Measurements from ENCODE around the gene C5orf47. TPM values are rescaled to one million over a fixed set of nuclear protein-coding genes. Genes with fewer than 3 reads are reported as not detected.
A peak's percentile ranks its signal among the peaks of the same experiment; 100 is the strongest.

Gene C5orf47
- total RNA-seq, 2 experiments from 2014 or later = not detected

DNA sequence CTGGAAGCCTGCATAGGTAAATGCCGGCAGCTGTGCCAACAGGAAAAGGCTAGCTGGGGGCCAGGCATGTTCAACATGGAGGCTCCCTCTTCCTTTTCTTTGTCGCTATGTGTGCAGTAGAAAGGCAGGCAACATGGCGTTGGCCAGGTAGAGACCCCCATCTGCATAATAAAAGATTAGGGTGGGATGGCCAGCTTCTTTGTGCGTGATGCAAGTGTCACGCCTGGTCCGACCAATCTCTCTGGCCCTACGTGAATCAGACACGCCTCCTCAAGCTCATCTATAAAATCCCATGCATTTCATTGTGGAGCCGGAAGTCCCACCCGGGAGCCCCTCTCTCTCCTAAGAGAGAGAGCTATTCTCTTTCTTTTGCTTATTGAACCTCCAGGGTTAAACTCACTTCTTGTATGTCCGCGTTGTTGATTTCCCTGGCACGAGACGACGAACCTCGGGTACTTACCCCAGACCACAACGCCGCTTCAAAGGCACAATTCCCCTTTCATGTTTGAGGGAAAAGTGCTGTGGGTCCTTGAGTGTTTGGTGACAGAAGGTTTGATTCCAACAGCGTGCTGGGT is 25.0 kb upstream of the C5orf47 start:
- H3K4me1 Mint-ChIP-seq = peaks cover 17% of the 10 kb centered on the region
- DNase-seq = no peak
- peaks cover 5% of the 10 kb centered on the region for H3K36me3 Mint-ChIP-seq

DNA sequence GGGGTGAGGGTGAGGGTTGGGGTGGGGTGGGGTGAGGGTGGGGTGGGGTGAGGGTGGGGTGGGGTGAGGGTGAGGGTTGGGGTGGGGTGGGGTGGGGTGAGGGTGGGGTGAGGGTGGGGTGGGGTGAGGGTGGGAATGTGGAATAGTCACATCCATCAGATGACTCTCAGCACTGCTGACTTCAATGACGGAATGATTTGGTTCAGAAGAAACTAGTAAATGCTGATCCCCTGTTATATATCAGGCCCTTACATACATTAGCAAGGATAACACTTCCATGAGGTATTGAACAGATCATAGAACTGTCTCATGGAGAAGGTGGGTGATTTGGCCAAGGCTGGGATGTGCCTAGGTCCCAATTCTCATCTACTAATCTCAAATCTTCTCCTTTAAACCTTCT is 24.5 kb upstream of the C5orf47 start:
- H3K27me3 Mint-ChIP-seq = no peaks in the 10 kb centered on the region
- H3K9me3 Mint-ChIP-seq = no peaks in the 10 kb centered on the region
- peaks cover 17% of the 10 kb centered on the region for H3K4me1 Mint-ChIP-seq
- peaks cover 5% of the 10 kb centered on the region for H3K36me3 Mint-ChIP-seq
- H3K27ac Mint-ChIP-seq = no peak overlapping the region
- DNase-seq = no peak
- H3K4me3 Mint-ChIP-seq = no peak overlapping the region

More for the DNA sequence above, 25.0 kb upstream of the C5orf47 start:
- H3K9me3 Mint-ChIP-seq = no peaks in the 10 kb centered on the region
- H3K27ac Mint-ChIP-seq = no peak overlapping the region
- H3K27me3 Mint-ChIP-seq = no peaks in the 10 kb centered on the region
- H3K4me3 Mint-ChIP-seq = no peak overlapping the region

DNA sequence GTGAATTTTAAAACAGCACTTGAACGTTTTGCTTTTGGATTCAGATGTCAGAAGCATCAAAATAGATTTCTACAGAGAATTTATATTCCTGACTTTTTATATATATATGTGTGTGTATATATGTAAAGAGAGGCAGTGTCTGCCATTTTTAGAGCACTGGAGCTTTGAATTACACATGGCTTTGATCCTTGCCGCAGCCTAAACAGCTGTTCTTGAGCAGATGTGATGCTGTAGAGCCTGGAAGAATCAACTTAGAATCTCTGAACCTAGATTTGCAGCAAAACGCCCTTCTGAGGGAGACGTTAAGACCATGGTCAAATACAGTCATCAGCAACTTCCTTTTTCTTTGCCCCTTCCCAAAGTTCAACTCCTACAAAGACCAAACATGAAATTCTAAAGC is 21.7 kb upstream of the C5orf47 start:
- Mint-ChIP-seq H3K27me3 (peaks cover 4% of the 10 kb centered on the region), H3K4me1 (peaks cover 17% of the 10 kb centered on the region), H3K4me3 (no peak overlapping the region), H3K27ac (no peak overlapping the region), H3K36me3 (peaks cover 5% of the 10 kb centered on the region), H3K9me3 (no peaks in the 10 kb centered on the region)
- DNase-seq = no peak

DNA sequence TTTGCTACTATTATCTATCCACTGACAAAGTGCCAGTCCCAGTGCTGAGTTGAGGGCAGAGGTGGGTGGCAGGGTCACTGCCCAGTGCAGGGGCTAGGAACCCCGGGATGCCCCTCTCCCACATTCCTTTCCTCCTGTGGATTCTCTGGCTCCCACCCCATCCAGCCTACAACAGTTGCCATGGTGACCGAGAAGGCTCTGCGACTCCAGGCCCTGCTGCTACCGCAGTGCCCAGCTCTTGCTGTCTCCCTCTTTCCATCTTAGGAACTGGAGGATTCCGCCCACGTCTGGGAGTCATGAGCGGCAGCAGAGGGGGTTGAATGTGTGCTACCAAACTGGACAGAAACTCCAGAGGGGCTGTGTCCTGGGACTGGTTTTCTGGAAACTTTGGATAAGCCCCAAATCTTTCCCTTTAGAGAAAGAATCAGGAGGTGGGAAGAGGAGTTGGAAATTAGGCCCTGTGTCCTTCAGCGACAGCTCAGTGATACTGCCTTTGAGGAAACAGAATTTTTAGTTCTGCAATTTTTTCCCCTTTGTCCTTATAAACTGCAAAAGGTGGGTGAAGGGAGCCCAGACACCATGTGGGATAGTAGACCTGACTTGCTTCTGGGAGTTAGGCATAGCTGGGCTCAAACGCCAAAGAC is 20.7 kb upstream of the C5orf47 start:
- no peaks in the 10 kb centered on the region for H3K36me3 Mint-ChIP-seq
- peaks cover 4% of the 10 kb centered on the region for H3K27me3 Mint-ChIP-seq
- no peak overlapping the region for H3K27ac Mint-ChIP-seq
- DNase-seq = no peak
- H3K4me1 Mint-ChIP-seq = peaks cover 13% of the 10 kb centered on the region
- no peaks in the 10 kb centered on the region for H3K9me3 Mint-ChIP-seq
- no peak overlapping the region for H3K4me3 Mint-ChIP-seq

DNA sequence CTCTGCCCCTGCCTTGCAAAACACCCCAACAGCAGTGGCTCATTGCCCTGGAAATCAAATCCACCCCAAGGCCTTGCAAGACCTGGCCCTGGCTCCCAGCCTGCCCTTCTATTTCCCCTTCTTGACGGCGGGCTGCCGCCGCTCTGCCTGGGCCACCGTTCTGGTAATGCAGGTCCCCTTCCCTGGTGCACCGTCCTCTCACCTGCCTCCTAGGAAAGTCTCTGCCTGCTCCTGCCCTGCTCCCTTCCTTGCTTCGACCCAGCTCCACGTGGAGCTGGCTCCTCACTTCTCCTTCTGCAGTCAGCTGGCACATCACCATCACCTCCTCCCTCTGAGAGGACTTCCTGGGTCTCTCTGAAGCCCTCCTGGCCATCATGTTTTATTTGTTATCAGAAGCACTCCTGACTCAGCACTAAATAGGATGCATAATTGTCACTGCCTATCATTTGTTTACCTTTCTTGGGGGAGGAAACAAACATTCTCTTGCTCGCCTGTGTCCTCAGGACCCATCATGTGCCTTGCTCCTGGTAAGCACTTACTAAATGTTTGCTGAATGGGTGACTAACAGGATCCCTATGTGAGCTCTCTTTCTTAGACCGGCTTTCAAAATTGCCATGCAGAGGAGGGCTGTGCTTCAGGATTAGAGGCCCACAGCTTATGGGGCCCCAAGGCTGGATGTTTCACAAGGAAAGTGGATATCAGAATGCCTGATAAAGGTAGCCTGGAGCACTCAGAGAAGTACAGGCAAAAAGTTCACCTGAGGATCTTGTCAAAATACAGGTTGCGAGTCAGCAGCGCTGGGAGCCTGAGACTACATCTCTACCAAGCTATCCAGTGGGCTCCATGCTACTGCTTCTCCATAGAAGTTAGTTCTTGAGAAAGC is 19.6 kb upstream of the C5orf47 start:
- Mint-ChIP-seq H3K4me1 (peaks cover 12% of the 10 kb centered on the region), H3K9me3 (no peaks in the 10 kb centered on the region), H3K27ac (no peak overlapping the region), H3K4me3 (no peak overlapping the region), H3K36me3 (no peaks in the 10 kb centered on the region), H3K27me3 (peaks cover 8% of the 10 kb centered on the region)
- no peak for DNase-seq

DNA sequence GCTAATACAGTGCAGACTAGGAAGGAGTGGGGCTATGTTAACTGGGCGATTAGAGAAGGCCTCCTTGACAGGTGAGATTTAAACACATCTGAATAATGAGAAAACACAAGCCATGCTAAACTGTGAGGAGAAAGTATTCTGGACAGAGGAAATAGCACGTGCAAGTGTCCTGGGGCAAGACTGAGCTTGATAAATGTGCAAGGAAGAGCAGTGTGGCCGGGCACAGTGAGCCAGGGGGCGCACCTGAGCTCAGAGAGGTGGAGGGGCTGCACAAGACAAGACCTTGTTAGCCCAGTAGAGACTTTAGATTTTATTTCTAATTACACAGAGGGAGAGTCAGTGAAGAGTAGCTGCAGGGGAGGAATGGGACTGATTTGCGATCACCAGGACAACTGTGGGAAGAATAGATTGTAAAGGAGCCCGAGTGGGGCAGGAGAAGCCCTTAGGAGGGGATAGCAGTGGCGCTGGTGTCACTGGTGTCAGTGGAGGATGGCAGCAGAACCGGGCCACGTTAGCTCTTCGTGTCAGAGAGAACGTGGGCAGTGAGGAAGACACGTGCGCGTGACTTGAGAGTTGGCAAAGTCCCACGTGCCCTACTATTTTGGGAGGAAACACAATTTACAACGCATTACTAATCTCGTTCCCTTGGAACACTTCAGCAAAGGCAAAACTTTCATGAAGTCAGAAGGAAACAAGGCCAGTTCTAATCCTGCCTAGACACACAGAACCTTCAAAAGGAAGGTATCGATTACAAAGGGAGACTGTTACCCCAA is 17.9 kb upstream of the C5orf47 start:
- no peak overlapping the region for H3K4me3 Mint-ChIP-seq
- no peak overlapping the region for H3K27ac Mint-ChIP-seq
- no peaks in the 10 kb centered on the region for H3K36me3 Mint-ChIP-seq
- no peaks in the 10 kb centered on the region for H3K9me3 Mint-ChIP-seq
- no peak for DNase-seq
- peaks cover 8% of the 10 kb centered on the region for H3K27me3 Mint-ChIP-seq
- peaks cover 7% of the 10 kb centered on the region for H3K4me1 Mint-ChIP-seq

DNA sequence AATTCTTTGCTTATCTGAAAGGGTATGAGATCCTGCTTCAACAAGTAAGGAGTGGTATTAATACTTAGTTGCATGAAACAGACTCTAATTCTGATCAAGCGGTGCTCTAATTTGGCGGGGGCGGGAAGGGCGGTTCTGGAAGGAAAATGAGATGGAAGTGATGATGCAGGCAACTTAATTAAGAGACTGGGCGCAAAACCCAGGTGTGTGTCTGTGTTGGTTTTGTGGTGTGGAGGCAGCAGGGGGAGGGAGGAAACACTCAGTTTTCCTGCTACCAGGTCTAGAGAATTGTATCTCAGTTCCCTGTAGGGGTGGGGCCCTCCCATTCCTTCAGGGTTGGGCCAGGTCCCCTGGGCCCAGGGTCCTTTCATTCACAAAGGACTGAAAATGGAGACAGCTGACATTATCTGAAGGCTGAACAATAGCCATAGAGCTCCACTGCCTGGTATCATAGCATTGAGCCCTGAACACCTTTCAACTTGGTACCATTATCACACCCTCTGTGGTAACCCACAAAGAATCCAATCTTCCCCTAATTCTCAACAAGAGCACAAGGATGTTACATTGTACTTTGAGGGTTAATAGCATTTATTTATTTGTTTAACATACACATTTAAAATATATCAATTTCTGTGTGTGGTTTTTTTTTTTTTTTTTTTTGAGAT is 17.2 kb upstream of the C5orf47 start:
- no peaks in the 10 kb centered on the region for H3K36me3 Mint-ChIP-seq
- no peak overlapping the region for H3K4me3 Mint-ChIP-seq
- DNase-seq = no peak
- H3K27me3 Mint-ChIP-seq = peaks cover 8% of the 10 kb centered on the region
- peaks cover 7% of the 10 kb centered on the region for H3K4me1 Mint-ChIP-seq
- H3K9me3 Mint-ChIP-seq = no peaks in the 10 kb centered on the region
- no peak overlapping the region for H3K27ac Mint-ChIP-seq

DNA sequence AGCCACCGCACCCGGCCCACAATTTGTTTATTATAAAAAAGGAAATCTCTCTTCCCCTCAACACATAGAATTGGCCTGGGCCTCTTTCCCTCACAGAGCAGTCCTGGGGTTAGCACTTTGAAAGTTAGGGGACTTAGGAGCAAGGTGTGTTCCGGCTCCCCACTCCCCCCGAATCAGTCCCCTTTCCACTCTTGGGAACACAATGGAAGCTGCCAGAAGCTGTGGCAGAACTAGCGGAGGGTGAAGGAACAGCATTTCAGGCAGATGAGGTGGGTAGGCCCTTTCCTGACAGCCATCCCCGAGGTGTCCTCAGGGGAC is 16.4 kb upstream of the C5orf47 start:
- peaks cover 12% of the 10 kb centered on the region for H3K27me3 Mint-ChIP-seq
- no peak overlapping the region for H3K27ac Mint-ChIP-seq
- no peak overlapping the region for H3K4me3 Mint-ChIP-seq
- DNase-seq = no peak
- no peaks in the 10 kb centered on the region for H3K9me3 Mint-ChIP-seq
- H3K4me1 Mint-ChIP-seq = peaks cover 7% of the 10 kb centered on the region
- no peaks in the 10 kb centered on the region for H3K36me3 Mint-ChIP-seq

DNA sequence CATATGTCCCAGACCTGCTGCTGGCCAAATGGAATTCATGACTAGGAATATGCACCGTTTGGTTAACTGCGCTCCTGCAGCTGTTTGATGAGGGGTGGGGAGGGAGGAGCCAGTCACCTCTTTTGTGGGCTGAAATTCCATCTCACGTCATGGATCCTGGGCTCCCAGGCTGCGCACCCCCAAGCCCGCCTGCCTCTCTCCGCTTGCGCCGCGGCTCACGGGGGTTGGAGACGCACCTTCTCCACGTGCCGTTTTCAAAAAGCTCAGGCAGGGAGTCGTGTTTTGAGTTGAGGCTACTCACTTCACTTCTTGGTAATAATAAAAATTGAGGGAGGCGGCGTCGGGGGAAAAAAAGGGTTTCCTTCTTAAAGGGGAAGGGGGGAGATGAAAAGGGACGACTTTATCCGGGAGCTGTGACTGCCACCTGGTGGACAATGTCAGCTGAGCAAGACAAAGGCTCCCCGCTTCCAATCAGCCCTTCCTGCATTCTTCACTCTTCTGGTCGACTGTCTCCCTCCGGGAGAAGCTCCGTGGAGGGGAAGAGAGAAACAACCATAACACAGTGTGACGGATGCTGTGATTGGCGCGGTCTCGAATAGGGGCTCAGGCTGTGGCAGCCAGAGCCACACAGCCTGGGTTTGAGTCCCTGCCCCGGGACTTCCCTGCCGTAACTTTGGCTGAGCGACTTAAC is 15.9 kb upstream of the C5orf47 start:
- Mint-ChIP-seq H3K36me3 (no peaks in the 10 kb centered on the region), H3K4me1 (peaks cover 7% of the 10 kb centered on the region), H3K27ac (no peak overlapping the region), H3K4me3 (peak overlapping the region; percentile 73), H3K27me3 (peaks cover 17% of the 10 kb centered on the region), H3K9me3 (no peaks in the 10 kb centered on the region)
- peak; percentile 61 for DNase-seq

DNA sequence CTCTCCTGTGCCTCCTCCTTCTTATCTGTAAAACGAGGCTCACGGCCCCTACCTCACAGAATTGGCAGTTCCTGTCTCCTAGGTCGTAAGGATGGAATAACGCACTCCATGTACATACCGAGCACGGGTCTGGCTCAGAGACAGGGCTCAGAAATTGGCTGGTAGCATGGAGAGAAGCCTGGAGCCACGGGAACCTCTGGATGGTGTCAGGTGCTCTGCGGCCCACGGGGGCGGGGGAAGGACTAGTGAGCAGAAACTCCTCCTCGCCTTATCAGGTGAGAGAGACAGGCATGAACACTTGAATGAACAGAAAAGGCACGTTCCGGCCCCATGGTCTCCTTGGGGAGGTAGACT is 15.4 kb upstream of the C5orf47 start:
- peak; percentile 6 for DNase-seq
- no peaks in the 10 kb centered on the region for H3K9me3 Mint-ChIP-seq
- H3K36me3 Mint-ChIP-seq = no peaks in the 10 kb centered on the region
- peak overlapping the region; percentile 73 for H3K4me3 Mint-ChIP-seq
- peaks cover 7% of the 10 kb centered on the region for H3K4me1 Mint-ChIP-seq
- no peak overlapping the region for H3K27ac Mint-ChIP-seq
- peaks cover 17% of the 10 kb centered on the region for H3K27me3 Mint-ChIP-seq

DNA sequence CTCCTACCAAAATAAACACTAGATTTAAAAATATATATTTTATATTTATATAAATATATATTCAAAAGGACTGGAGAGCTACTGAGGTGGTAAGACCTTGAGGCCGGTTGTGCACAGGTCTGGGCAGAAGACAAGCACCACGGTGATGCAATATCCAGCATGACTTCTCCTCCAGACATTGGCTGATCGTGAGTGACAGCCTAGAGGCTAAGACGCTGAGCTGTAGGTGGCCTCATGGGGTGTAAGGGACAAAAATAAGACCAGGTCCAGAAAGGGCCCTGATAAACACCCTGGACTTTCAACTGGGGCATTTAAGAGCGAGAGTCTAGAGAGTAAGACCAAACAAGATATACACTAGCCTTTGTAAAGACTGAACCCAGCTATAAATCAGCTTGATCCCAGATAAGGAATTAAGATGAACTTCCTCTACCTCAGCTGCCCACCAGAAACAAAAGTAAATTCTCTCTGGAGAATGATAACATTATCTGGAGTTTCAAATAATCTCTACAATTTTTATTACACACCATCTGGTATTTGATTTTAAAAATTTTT is 14.2 kb upstream of the C5orf47 start:
- H3K27me3 Mint-ChIP-seq = peaks cover 21% of the 10 kb centered on the region
- no peak for DNase-seq
- peaks cover 7% of the 10 kb centered on the region for H3K4me1 Mint-ChIP-seq
- no peaks in the 10 kb centered on the region for H3K36me3 Mint-ChIP-seq
- H3K27ac Mint-ChIP-seq = no peak overlapping the region
- no peak overlapping the region for H3K4me3 Mint-ChIP-seq
- no peaks in the 10 kb centered on the region for H3K9me3 Mint-ChIP-seq

DNA sequence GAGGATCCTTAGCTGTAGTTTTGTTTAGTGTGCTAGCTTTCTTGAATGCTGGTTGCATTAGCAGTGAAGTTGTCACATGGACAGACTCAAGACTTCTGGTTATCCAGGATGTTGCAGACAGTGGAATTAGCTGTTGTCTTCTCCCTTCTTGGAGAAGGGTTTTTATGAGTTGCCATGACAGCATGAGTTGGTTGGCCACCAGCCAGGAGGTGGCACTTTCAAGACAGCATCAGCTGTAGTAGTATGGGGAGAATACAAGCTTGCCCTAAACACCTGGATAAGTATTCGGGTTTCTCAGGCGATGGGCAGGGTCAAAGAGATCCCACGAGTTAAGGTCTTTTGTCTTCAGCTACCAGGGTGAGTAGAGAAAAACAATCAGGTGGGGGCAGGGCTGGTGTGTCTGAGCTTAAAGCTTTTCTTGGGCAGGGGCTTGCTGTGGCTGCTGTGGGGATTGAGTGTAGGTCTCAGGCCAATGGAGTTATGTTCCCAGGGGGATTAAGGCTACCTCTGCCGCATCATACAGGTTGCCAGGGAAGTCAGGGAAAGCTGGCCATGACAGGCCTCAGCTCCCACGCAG is 7.7 kb upstream of the C5orf47 start:
- Mint-ChIP-seq H3K4me1 (no peaks in the 10 kb centered on the region), H3K36me3 (no peaks in the 10 kb centered on the region), H3K27me3 (peaks cover 35% of the 10 kb centered on the region), H3K27ac (no peak overlapping the region), H3K9me3 (peaks cover 8% of the 10 kb centered on the region), H3K4me3 (no peak overlapping the region)
- no peak for DNase-seq

DNA sequence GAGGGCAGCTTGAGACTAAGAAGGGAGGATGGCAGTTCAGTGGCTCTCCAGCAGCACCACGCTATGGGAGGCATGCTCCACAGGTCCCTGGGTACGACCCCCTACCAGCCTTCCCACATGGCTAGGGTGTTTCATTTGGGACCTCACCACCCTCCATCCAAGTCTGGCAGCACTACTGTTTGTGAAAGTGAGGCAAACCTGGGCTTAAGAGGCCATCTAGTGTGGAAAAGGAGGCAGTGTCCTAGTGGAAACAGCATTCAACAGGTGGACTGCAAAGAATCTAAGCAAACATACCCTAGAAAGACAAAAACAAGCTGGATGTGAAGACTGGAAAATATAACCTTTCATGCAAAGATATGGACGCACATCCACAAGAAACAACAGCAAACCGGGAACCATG is 4.8 kb upstream of the C5orf47 start:
- no peaks in the 10 kb centered on the region for H3K4me1 Mint-ChIP-seq
- H3K36me3 Mint-ChIP-seq = no peaks in the 10 kb centered on the region
- DNase-seq = no peak
- H3K27me3 Mint-ChIP-seq = peaks cover 22% of the 10 kb centered on the region
- no peak overlapping the region for H3K27ac Mint-ChIP-seq
- H3K4me3 Mint-ChIP-seq = no peak overlapping the region
- H3K9me3 Mint-ChIP-seq = peaks cover 8% of the 10 kb centered on the region
